Choroid plexus epithelial cell (primary cell): ENCODE results near the gene ZDHHC14.

Experiments
- DNase-seq: peaks from one replicate; pipeline ENCODE4 v3.0.0-alpha.2; 2010; ENCODE audit warnings: low read depth
- H3K4me3 ChIP-seq: 2 replicates; pipeline ENCODE4 v1.5.1; 2011; ENCODE audit warnings: low read depth, mild to moderate bottlenecking, control low read depth, low read length, moderate library complexity
- CTCF ChIP-seq: conservative IDR thresholded peaks from 2 replicates; pipeline ENCODE4 v1.5.1; 2011; ENCODE audit warnings: low read depth, mild to moderate bottlenecking, control low read depth, inconsistent platforms, low read length, moderate library complexity

The ZDHHC14 gene

GRCh38 chr6:157339432-157339831 is 41.6 kb upstream of the ZDHHC14 start:
- peak; percentile 38 for TF ChIP-seq CTCF
- no peak overlapping the region for H3K4me3 ChIP-seq
- DNase-seq, result no peak

DNA sequence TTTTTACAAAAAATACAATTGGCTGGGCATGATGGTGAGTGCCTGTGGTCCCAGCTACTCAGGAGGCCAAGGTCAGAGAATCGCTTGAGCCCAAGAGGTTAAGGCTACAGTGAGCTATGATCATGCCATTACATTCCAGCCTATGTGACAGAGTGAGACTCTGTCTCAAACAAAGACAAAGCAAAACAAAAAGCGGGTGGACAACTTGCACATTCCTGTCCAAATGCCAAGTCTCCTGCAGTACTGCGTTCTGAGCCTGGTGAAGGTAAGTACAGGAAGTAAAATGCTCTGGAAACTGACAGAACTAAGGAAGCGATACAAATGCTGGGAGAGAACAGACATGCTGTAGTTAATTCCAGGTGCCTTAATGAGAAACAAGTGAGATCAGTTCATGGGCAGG is 37.3 kb upstream of the ZDHHC14 start:
- TF ChIP-seq CTCF, result no peak
- no peak overlapping the region for H3K4me3 ChIP-seq
- no peak for DNase-seq

- no peak for TF ChIP-seq CTCF
- H3K4me3 ChIP-seq, result no peak overlapping the region
- DNase-seq, result no peak
Measured at GRCh38 chr6:157346373-157346772, 34.6 kb upstream of the ZDHHC14 start.

DNA sequence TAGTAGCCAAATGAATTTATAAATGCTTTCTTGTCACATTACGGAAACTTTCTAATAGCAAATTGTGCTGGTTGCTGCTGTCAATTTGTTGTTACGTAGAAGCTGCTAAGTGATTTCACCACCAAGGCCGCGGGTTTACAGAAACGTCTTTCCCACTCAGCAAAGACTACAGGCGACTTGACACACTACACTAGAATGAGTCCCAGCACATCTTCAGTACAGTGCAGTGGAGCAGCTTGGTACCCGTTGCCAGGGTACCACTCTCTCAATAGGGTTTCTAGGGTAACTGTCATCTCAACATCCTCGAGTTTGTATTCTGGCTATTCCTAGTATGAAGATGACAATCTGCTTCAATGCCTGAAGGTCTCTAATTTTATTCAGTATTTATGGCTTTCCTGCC is 22.7 kb upstream of the ZDHHC14 start:
- no peak overlapping the region for H3K4me3 ChIP-seq

DNA sequence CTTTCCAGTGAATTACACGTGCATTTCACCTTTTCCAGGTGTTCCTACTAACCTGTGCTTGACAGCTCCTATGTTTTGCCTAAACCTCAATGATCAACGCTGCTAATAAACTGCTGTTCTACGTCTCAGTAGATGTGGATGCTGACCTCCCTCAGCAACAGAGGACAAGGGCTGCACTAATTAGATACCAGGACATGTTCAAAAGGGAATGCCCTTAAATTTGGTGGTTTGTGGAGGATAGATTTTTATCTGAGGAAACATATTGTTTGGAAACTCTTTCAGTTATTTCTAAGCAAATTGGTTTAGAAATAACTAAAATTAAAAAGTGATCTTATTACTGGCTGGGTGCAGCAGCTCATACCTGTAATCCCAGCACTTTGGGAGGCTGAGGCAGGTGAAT is 19.1 kb upstream of the ZDHHC14 start:
- no peak overlapping the region for H3K4me3 ChIP-seq
- DNase-seq, result no peak
- TF ChIP-seq CTCF, result no peak

More for the DNA sequence above, 22.7 kb upstream of the ZDHHC14 start:
- DNase-seq, result no peak
- TF ChIP-seq CTCF, result no peak

GRCh38 chr6:157364705-157365104 is 16.3 kb upstream of the ZDHHC14 start:
- H3K4me3 ChIP-seq, result no peak overlapping the region
- TF ChIP-seq CTCF, result no peak
- DNase-seq, result no peak

DNA sequence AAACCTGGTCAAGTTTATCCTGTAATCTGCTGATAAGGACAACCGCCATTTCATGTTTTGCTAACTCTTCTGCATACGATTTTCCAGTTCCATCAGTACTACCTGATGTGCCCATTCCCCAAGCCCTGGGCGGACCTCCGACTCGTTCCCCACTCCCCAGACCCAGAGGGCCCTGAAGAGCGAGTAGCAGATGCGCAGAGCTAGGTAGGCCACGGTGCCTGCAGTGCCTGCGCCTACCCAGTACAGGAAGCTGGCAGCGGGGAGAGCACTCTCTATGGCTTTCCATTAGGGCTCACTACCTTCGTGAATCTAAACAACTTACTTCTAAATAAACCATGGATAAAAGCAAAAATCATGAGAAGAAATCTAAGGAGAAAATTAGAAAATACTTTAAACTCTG is 14.3 kb upstream of the ZDHHC14 start:
- DNase-seq, result no peak
- no peak for TF ChIP-seq CTCF
- no peak overlapping the region for H3K4me3 ChIP-seq
